Hematopoietic multipotent progenitor cell treated with erythropoietin and hydrocortisone succinate and interleukin-3 and kit ligand, for 8 days (in vitro differentiated cells): Measurements from ENCODE around the gene FLAD1.
A peak's percentile ranks its signal among the peaks of the same experiment; 100 is the strongest.

ENCODE experiments used
- DNase-seq: peaks from one replicate; pipeline ENCODE4 v3.0.0-alpha.2; 2015

FLAD1 gene

DNA sequence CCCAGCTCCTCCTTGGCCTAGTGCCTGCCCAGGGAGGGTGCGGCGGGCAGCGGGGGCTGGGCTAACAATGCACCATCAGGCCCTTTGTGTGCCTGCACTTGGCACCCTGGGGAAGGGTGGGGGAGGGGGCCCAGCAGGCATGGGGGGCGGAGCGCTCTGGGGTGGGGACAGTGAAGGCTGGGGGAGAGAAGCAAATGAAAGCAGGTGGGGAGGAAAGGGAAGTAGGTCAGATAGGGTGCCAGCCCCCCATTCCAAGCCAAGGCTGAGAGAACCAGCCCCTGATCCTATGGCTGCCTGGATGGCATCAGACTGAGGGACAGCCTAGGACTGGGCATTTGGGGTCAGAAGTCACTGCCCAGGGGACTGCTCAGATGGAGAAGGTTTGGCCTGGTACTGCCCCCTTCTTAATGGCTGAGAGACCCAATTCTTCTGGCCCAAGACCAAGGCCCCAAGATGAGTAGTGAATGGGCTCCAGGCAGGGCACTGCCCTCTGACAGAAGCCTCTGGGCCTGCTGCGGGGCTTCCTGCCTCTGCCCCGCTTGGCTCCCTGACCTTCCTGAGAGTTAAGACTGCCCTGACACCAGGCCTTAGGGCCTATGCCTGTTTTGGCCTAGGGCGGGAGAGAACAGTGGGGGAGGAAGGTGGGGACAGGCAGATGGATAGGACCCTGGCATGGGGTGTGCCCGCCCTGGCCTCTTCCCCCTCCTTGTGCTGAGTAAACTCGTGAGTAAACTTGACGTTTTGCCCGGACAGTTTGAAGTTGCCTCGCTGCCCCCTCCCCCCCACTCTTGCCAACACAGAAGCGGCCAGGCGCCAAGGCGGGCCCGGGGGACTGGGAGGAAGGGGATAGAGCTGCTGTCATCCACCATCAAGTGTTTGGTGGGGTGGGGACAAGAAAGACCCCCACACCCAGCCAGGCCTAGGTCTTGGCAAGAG lies 22.2 kb downstream of the FLAD1 start:
- peak; percentile 69 for DNase-seq

DNA sequence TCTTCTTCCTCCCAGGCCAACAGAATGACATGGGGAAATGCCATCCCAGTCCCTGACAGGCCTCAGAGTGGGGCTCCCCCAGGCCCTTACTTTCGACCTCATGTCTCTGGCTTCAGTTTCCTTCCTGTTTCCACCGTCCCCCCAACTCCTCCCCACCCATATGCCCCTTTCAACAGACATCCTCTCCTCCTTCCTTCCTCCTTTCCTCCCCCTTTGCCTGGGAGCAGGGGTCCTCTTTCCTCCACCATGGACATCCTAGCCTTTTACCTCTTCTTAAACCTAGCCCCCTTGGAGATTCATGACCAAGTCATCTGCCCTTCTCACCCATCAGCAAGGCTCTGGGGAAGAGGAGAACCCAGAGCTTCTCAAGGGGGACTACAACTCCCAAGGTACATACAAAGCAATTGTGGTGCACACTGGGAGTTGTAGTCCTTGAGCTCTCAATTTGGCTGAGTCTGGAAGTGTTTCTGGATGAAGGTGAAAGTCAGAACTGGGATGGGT lies 23.5 kb downstream of the FLAD1 start:
- DNase-seq = peak; percentile 69

GRCh38 chr1:155007251-155007828 lies 24.2 kb downstream of the FLAD1 start:
- no peak for DNase-seq

DNA sequence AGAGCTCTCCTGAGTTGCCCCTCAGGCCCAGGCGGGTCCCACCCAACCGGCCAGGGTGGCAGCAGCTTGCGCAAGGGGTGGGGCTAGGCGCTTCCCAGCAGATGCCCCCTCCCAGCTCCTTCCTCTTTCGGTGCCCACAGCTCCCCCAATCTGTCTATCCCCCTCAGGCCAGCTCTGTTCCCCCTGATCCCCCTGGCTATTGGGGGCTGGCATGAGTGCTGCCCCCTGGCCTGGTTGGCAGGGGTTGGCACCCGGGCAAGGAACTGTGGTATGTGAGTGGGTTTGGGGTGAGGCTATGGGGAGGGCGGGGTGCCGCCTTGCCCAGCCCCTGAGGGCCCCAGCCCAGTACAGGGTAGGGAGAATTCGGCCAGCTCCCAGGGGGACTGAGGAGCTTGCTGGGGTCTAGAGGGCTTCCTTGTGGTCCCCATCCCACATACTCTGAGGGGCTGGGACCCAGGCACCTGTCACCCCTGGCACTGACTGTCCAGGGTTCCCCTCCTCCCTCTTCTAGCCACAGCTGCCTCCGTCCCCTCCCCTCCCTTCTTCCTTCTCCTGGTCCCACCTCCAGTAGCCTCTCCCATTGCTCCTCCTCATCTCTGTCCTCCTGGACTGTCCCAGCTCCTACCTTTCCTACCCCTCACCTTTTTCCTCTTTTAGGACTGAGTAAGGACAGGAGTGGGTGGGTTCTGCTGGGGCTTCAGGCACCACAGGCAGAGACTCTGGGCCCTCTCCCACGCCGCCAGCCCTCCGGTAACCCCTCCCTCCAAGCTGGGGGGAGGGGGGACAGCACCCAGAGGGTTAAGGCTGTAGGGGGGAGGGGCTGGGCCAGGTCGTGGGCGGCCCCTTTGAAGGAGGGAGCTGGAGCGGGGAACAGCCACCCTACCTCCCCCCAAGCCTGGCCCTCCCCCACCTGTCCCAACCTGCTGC lies 25.1 kb downstream of the FLAD1 start:
- no peak for DNase-seq

GRCh38 chr1:155009221-155009711 lies 26.1 kb downstream of the FLAD1 start:
- no peak for DNase-seq

- DNase-seq = no peak
Observed at GRCh38 chr1:155009742-155010141, 26.6 kb downstream of the FLAD1 start.

- no peak for DNase-seq
Observed at GRCh38 chr1:155010211-155010918, 27.2 kb downstream of the FLAD1 start.

- no peak for DNase-seq
Observed at GRCh38 chr1:155011004-155011416, 27.9 kb downstream of the FLAD1 start.

DNA sequence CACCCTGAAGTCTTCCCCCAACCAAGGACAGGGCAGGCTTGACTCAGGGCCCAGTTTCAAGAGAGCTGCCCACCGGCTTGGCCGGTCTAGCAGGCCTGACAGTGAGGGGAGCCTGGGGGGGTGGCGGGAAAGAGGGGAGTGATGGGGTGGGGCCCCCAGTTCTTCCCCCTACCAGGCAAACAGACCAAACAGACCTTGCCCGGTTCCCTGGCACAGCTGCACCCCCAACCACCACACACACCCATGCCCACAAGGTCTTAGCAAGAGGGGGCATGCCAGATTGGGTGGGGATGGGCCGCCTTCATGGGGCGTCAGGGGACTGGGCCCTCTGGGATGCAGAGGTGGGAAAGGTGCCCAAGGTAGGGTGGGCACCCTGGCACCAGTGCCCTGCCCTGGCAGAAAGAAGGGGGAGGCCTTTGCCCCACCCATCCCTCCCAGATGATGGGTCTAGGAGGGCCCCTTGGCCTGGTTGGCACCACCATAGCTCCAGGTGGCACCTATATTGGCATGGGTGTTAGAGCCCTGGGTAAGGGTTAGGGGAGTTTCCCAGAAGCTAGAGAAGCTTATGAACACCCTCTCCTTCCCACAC lies 28.4 kb downstream of the FLAD1 start:
- DNase-seq = no peak

GRCh38 chr1:155012026-155012546 lies 28.9 kb downstream of the FLAD1 start:
- DNase-seq = peak; percentile 96

GRCh38 chr1:155012776-155013602 lies 29.8 kb downstream of the FLAD1 start:
- peak; percentile 57 for DNase-seq

GRCh38 chr1:155013632-155014031 lies 30.5 kb downstream of the FLAD1 start:
- DNase-seq = peak; percentile 62

- DNase-seq = no peak
Observed at GRCh38 chr1:155014709-155015508, 31.8 kb downstream of the FLAD1 start.

GRCh38 chr1:155015527-155016230 lies 32.5 kb downstream of the FLAD1 start:
- DNase-seq = no peak

DNA sequence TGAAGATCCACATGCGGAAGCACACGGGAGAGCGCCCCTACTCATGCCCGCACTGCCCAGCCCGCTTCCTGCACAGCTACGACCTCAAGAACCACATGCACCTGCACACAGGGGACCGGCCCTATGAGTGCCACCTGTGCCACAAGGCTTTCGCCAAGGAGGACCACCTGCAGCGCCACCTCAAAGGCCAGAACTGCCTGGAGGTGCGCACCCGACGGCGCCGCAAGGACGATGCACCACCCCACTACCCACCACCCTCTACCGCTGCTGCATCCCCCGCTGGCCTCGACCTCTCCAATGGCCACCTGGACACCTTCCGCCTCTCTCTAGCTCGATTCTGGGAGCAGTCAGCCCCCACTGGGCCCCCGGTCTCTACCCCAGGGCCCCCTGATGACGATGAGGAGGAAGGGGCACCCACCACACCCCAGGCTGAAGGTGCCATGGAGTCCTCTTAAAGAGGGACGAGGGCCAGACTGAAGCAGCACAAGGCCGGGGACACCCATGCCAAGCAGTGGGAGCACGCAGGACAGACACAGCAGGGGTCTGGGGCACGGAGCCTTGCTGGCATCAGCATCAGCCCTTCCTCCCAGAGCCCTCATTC lies 33.2 kb downstream of the FLAD1 start:
- no peak for DNase-seq

GRCh38 chr1:155017041-155017945 lies 34.1 kb downstream of the FLAD1 start:
- peak; percentile 89 for DNase-seq

- DNase-seq = no peak
Observed at GRCh38 chr1:155017946-155018316, 34.8 kb downstream of the FLAD1 start.
